ENCODE data around the gene GRK2.

- no peak for TF ChIP-seq CTCF (IDR thresholded peaks at IDR 0.05)
- no peak for TF ChIP-seq POLR2A (IDR thresholded peaks at IDR 0.05)
These were observed 49.1 kb downstream of the GRK2 start for GRCh38 chr11:67315325-67315909.

Measured in right lobe of liver (tissue), 4 donors.